Erythroblast (primary cell): ENCODE data around the gene CTRB1.
"Not testable (repeated sequence)": the region's sequence is repeated elsewhere in the genome, so short reads cannot be mapped to it uniquely, and the experiment has no call there.

Experiments used
- DNase-seq, 2 experiments: peaks; one replicate each; lab custom pipeline; 2025; lab: John Stamatoyannopoulos, UW
- GATA1 ChIP-seq: IDR thresholded peaks from 2 replicates; pipeline ENCODE4 v1.6.1; 2011; ENCODE audit warnings: low read depth, mild to moderate bottlenecking, control low read depth, low read length, moderate library complexity
- POLR2A ChIP-seq: IDR thresholded peaks from 2 replicates; pipeline ENCODE4 v1.6.1; 2011; ENCODE audit warnings: mild to moderate bottlenecking, low read length

The CTRB1 gene

GRCh38 chr16:75197522-75198134 is 21.2 kb upstream of the CTRB1 start:
- DNase-seq = no peak
- no peak for TF ChIP-seq POLR2A
- no peak for TF ChIP-seq GATA1

GRCh38 chr16:75198135-75198600 is 20.6 kb upstream of the CTRB1 start:
- no peak for DNase-seq
- TF ChIP-seq POLR2A (no peak), GATA1 (no peak)

- DNase-seq = no peak
- TF ChIP-seq GATA1 (no peak), POLR2A (no peak)
Observed at GRCh38 chr16:75202069-75202590, 16.7 kb upstream of the CTRB1 start.

GRCh38 chr16:75203096-75203495 is 15.7 kb upstream of the CTRB1 start:
- TF ChIP-seq POLR2A (no peak), GATA1 (no peak)

GRCh38 chr16:75203667-75204409 is 14.9 kb upstream of the CTRB1 start:
- DNase-seq = no peak
- TF ChIP-seq GATA1 (no peak), POLR2A (no peak)

More at GRCh38 chr16:75203096-75203495, 15.7 kb upstream of the CTRB1 start:
- no peak for DNase-seq

- TF ChIP-seq GATA1 (no peak), POLR2A (no peak)
- no peak for DNase-seq
Observed at GRCh38 chr16:75204410-75204758, 14.4 kb upstream of the CTRB1 start.

GRCh38 chr16:75204905-75205304 is 13.9 kb upstream of the CTRB1 start:
- DNase-seq = not testable (repeated sequence)

- DNase-seq = not testable (repeated sequence)
Observed at GRCh38 chr16:75205438-75205837, 13.3 kb upstream of the CTRB1 start.

GRCh38 chr16:75205961-75206748 is 12.6 kb upstream of the CTRB1 start:
- DNase-seq = not testable (repeated sequence)

GRCh38 chr16:75206749-75207451 is 11.9 kb upstream of the CTRB1 start, which contains the start of gene CTRB2:
Gene CTRB2, minus strand, starts transcription at chr16:75207161. Its CDS starts 20 bp downstream, at chr16:75207141.
- DNase-seq = no peak
- TF ChIP-seq POLR2A (no peak), GATA1 (no peak)

GRCh38 chr16:75207831-75208230 is 11.0 kb upstream of the CTRB1 start:
- DNase-seq = no peak
- TF ChIP-seq POLR2A (no peak), GATA1 (no peak)

- TF ChIP-seq POLR2A (no peak), GATA1 (no peak)
- DNase-seq = no peak
Observed at GRCh38 chr16:75208242-75208825, 10.5 kb upstream of the CTRB1 start.

GRCh38 chr16:75208861-75209505 is 9.8 kb upstream of the CTRB1 start:
- no peak for DNase-seq
- no peak for TF ChIP-seq POLR2A
- TF ChIP-seq GATA1 = no peak

- DNase-seq = not testable (repeated sequence)
Observed at GRCh38 chr16:75209514-75209913, 9.3 kb upstream of the CTRB1 start.
